Measurements from ENCODE around the gene WIPF3.

The WIPF3 gene

GRCh38 chr7:29809533-29810155 is 3.3 kb downstream of the WIPF3 start:
- DNase-seq (ENCODE audit: low read depth), result no peak

DNA sequence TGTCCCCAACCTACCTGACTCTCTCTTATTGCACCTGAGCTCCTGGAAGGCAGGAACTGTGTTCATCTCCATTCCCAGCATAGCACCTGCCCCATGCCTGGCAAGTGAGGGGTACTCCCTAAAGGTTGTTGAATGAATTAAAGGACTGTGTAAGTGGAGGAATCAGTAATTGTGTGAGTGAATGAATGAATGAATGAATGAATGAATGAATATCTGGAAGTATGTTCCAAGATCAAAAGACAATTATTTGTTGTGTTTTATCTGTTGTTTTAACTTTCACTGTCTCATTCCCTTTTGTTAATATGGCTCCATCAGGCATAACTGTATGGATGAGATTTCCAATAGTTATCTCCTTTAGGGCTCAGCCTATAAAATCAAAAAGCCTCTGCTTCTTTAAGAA is 4.0 kb downstream of the WIPF3 start:
- DNase-seq (ENCODE audit: low read depth), result no peak

DNA sequence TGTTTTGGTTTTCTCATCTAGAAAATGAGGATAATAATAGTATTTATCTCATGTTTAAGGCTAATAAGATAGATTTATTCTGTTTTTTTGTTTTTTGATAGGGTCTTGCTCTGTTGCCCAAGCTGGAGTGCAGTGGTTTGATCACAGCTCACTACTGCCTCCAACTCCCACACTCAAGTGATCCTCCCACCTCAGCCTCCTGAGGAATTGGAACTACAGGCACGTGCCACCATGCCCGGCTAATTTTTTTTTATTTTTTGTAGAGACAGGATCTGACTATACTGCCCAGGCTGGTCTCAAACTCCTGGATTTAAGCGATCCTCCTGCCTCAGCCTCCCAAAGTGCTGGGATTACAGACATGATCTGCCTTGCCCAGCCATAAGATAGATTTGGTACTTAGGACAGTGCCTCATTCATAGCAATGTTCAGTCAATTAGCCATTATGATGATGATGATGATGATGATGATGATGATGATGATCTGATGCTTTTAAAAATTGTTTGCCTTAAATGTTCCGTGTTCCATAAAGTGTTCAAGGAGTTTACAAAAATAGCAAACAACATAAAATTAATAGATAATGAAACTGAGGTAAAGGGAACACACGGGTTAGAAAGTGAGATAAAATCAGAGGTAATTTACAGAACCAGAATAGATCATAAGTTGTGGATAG is 4.6 kb downstream of the WIPF3 start:
- no peak for DNase-seq (ENCODE audit: low read depth)

- no peak for DNase-seq (ENCODE audit: low read depth)
Measured at GRCh38 chr7:29811586-29811985, 5.3 kb downstream of the WIPF3 start.

- no peak for DNase-seq (ENCODE audit: low read depth)
Measured at GRCh38 chr7:29812185-29812876, 6.0 kb downstream of the WIPF3 start.

- DNase-seq (ENCODE audit: low read depth), result no peak
Measured at GRCh38 chr7:29815181-29816105, 9.1 kb downstream of the WIPF3 start.

GRCh38 chr7:29818308-29818707 is 12.0 kb downstream of the WIPF3 start:
- no peak for DNase-seq (ENCODE audit: low read depth)

DNA sequence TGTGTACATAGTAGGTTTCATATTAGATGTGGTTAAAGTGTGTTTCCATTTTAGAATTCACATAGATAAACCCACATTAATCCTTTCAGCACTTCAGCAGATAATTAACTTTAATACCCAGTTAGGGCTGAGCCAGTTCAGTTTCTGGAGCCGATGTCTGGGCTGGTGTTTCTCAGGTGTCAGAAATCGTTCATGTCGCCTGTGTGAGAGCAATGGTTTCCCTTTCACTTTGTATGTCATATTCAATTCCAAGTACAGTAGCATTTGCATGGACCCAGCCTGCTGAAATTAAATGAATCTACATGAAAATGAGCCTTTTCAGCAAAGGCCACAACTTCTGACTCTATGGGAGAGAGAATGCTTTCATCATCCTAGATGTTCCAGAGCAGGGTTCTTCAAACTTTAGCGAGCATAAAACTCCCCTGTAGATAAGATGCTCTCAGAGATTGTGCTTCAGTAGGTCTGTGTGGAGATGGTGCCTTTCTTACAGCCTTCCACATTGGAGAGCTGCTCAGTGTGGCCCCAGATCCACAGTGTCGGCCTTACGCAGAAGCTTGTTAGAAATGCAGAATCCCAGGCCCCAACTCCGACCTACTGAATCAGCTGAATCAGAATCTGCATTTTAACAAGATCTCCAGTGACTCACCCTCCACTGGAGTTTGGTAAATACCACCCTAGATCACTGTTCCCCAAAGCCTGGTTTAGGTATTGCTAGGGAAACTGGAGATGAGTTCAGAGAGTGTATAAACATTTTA is 19.6 kb downstream of the WIPF3 start:
- no peak for DNase-seq (ENCODE audit: low read depth)

GRCh38 chr7:29826530-29826822 is 20.2 kb downstream of the WIPF3 start:
- no peak for DNase-seq (ENCODE audit: low read depth)

DNA sequence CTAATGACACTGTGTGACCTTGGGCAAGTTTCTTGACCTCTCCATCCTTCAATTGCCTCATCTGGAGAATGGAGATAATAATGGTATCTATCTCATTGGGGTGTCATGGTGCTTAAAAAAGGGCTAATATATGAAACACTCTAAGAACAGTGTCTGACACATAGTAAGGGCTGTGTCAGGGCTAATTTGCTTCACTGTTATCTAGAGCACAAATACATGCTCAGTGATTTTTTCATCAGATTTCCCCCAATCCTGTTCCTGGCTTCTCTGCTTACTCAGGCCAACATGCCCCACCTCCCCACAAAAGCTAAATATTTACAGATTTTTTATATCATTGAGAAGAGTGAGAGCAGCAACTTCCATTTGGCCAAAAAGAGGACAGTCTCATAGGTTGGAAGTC is 20.6 kb downstream of the WIPF3 start:
- no peak for DNase-seq (ENCODE audit: low read depth)

- no peak for DNase-seq (ENCODE audit: low read depth)
Measured at GRCh38 chr7:29831705-29832104, 25.4 kb downstream of the WIPF3 start.

DNA sequence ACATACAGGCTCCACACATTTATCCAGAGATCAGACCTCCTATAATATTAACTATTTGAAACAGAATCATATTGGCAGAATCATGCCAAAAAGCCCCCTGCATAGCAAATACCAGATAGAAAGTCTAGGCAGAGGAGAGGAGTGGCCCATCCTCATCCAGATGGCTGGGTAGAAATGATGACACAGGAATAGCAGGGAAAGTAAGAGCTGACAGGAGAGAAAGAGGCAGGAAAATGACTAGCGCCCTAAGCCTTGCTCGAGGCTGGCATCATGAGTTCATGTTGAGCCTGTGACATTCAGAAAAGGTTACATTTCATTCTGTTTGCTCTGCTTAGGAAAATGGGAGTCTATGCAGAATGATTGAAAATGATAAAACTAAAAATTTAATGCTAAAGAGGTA is 27.6 kb downstream of the WIPF3 start:
- DNase-seq (ENCODE audit: low read depth), result no peak

DNA sequence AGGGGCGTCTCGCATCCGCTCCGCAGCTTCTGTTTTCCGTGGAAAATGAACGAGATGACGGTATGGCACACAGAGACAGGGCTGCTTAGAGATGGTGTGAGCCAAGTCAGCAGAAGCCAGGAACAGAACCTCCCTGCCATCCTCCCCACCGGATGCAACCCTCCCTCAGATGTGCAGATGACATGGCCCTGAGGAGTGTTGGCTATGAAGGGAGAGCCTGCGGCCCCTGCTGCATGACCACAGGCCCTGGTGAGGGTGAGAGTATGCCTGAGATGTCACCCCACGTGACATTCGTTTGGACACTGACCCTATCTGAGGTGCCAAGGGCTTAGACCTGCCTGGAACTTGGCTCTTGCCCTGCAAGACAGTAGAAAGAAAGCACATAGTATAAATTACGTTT is 29.4 kb downstream of the WIPF3 start:
- DNase-seq (ENCODE audit: low read depth), result no peak

DNA sequence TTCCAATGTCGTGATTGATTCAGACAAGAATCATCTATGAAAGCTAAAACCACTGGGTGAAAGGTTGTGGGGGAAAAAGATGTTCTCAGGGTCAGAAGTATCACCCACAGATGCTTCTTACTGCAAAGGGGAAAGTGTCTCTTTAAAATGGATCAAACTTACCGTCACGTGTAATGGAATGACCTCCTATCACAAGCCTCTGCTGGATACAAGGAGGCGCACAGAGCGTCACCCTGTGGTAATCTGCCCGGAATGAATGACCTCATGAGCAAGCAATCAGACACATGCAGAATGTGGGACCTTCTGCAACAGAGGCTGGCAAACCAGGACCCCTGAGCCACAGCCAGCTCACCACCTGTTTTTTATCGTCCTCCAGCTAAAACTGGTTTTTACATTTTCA is 33.0 kb downstream of the WIPF3 start:
- DNase-seq (ENCODE audit: low read depth), result peak; percentile 28

DNA sequence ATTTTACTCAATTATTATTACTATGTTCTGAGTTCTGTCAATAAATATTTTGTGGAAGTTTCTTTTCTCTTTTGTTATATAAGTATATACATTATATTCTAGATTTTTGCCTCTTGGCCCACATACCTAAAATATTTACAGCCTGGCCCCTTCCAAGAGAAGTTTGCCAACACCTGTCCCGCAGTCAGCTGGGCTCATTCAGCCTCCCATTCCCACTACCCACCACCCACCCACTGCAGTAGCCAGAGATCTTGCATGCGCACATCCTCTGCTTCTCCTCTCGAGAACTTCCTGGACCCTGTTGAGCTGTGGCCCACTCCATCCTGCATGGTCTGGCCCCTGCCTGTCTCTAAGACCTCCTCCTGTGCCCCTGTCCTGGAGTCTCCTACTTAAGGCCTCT is 33.6 kb downstream of the WIPF3 start:
- no peak for DNase-seq (ENCODE audit: low read depth)

GRCh38 chr7:29840701-29841100 is 34.4 kb downstream of the WIPF3 start:
- DNase-seq (ENCODE audit: low read depth), result no peak

GRCh38 chr7:29841926-29842701 is 35.8 kb downstream of the WIPF3 start:
- no peak for DNase-seq (ENCODE audit: low read depth)

DNA sequence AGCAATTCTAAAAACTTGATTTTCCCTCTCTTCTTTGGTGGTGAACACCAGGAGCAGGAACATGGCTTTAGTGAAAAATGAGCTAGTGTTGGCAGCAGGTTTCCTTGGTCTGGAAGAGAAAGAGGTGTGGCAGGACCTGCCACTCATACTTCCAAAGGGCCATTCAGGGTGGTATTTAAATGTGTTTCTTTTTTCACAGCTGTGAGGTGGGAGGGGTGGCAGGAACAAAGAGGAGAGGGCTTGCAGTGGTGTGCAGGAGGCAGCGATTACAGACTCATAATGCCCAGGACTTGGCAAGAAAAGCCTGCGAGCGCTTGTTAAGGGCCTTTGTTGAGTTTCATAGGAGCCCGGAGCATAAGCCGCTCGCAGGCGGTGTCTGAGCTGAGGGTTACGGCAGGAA is 36.8 kb downstream of the WIPF3 start:
- no peak for DNase-seq (ENCODE audit: low read depth)

GRCh38 chr7:29843726-29844125 is 37.4 kb downstream of the WIPF3 start:
- DNase-seq (ENCODE audit: low read depth), result no peak

DNA sequence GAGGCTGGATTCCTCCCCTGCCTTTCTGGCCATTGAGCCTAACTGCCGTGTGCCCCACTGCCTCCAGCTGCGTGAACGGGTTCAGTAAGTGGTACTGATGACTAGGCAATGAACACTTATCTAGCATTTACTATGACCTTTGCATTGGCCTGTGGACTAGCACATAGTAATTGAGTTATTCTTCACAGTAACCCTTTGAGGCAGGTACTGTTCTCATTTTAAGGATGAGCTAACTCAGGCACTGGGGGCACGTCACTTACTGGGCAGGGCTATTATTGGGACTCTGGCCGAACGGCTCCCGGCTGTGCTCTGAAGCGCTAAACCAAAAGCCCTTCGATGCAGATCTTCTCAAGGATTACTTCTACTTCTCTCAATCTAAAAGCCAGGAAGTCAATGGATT is 38.3 kb downstream of the WIPF3 start:
- DNase-seq (ENCODE audit: low read depth), result no peak

- DNase-seq (ENCODE audit: low read depth), result no peak
Measured at GRCh38 chr7:29847496-29847895, 41.2 kb downstream of the WIPF3 start.
